H1 (cell line): ENCODE results near the gene FGL2.

Source experiments
- CBX8 ChIP-seq: fragments of 300-800, 300-1000 bp; sonication (generic); IDR thresholded peaks from 2 replicates; pipeline ENCODE4 v1.7.1; 2016; ENCODE audit warnings: low read depth, low read length, borderline replicate concordance
- JUND ChIP-seq: IDR thresholded peaks from 2 replicates; pipeline ENCODE4 v1.6.1; 2011; ENCODE audit warnings: mild to moderate bottlenecking, improper control_type of control experiment, low read length
- POLR2AphosphoS5 ChIP-seq: IDR thresholded peaks from 2 replicates; pipeline ENCODE4 v1.6.1; 2011; ENCODE audit warnings: low read depth, low read length
- TAF1 ChIP-seq: IDR thresholded peaks from 2 replicates; pipeline ENCODE4 v1.6.1; 2011; ENCODE audit warnings: mild to moderate bottlenecking, low read depth, low read length
- TEAD4 ChIP-seq: IDR thresholded peaks from 2 replicates; pipeline ENCODE4 v1.6.1; 2012; ENCODE audit warnings: low read depth, low read length, inconsistent platforms, mixed read lengths
- YY1 ChIP-seq: IDR thresholded peaks from 2 replicates; pipeline ENCODE4 v1.6.1; 2011; ENCODE audit warnings: low read depth, mild to moderate bottlenecking, low read length
- TF ChIP-seq, protein P1 (sequence below), 3 experiments: IDR thresholded peaks; 1 replicate in 2 of 3; 2 replicates in 1 of 3; pipeline versions ENCODE4 v1.5.1 to v1.6.1; 2011; ENCODE audit warnings: low read length in 3 of 3, mild to moderate bottlenecking in 3 of 3, inconsistent platforms in 2 of 3, low read depth in 1 of 3, moderate library complexity in 1 of 3; ENCODE audit not compliant: insufficient read depth in 1 of 3; ENCODE audit errors: control extremely low read depth in 1 of 3

DNA sequence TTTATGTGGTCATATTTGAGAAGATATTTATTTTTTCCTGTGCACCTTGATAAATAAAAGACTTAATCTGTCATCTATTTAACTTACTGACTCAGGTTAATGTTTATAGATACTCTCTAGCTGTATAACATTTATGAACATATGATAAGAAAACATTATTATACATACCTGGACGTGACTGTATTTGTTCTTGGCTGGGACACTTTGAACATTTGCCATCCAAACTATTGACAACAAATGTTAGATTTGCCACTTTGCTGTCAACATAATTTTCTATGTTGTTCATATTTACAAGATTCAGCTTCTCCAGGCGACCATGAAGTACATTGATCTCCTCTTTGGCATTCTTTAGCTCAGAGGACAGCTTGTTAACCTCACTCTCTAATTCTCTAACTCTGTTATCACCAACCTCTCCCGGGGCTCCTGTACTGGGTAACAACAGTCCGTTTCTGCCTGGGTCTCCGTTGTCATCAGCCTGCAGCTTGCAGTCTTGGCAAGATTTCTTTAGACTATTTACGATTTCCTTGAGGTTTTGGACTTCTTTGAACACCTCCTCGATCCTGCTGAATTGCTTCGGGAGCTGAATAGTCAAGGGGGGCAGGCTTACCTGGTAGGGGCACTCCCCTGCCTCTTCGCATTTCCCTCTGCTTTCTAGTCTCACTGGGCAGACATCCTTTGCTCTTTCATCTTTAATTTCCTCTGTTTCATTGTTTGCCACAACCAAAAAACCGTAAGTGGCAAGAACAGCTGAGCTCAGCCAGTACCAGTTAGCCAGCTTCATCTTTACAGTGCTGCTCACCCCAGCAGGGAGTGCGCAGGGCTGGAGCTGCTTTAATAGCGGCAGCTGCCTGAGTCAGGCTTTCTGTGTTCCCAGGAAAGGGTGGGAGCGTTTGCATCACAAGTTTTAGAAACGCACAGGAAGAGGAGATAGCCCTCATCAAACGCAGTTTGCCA is at the start of gene FGL2:
- no peak for TF ChIP-seq CBX8
- TF ChIP-seq JUND = no peak
- no peak for TF ChIP-seq YY1
- TF ChIP-seq POLR2AphosphoS5 = no peak
- TF ChIP-seq TEAD4 = no peak
- TF ChIP-seq, protein P1, sequence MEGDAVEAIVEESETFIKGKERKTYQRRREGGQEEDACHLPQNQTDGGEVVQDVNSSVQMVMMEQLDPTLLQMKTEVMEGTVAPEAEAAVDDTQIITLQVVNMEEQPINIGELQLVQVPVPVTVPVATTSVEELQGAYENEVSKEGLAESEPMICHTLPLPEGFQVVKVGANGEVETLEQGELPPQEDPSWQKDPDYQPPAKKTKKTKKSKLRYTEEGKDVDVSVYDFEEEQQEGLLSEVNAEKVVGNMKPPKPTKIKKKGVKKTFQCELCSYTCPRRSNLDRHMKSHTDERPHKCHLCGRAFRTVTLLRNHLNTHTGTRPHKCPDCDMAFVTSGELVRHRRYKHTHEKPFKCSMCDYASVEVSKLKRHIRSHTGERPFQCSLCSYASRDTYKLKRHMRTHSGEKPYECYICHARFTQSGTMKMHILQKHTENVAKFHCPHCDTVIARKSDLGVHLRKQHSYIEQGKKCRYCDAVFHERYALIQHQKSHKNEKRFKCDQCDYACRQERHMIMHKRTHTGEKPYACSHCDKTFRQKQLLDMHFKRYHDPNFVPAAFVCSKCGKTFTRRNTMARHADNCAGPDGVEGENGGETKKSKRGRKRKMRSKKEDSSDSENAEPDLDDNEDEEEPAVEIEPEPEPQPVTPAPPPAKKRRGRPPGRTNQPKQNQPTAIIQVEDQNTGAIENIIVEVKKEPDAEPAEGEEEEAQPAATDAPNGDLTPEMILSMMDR (IDR thresholded peaks at IDR 0.05; ENCODE audit: control extremely low read depth in 1 of 3, insufficient read depth in 1 of 3, low read depth in 1 of 3, low read length in 3 of 3) = no peak
- TF ChIP-seq TAF1 = no peak
